HTR-8/SVneo (cell line): ENCODE data around the gene CHGA.
A peak's percentile ranks its signal among the peaks of the same experiment; 100 is the strongest.

Experiments used
- DNase-seq: peaks from one replicate; pipeline ENCODE4 v3.0.0; 2011; ENCODE audit warnings: low spot score, mixed read lengths; ENCODE audit not compliant: insufficient read length
- FAIRE-seq: peaks from 2 replicates; lab custom pipeline; 2011; peaks lifted over from hg19 to GRCh38; lab: Jason Lieb, UNC

CHGA gene

DNA sequence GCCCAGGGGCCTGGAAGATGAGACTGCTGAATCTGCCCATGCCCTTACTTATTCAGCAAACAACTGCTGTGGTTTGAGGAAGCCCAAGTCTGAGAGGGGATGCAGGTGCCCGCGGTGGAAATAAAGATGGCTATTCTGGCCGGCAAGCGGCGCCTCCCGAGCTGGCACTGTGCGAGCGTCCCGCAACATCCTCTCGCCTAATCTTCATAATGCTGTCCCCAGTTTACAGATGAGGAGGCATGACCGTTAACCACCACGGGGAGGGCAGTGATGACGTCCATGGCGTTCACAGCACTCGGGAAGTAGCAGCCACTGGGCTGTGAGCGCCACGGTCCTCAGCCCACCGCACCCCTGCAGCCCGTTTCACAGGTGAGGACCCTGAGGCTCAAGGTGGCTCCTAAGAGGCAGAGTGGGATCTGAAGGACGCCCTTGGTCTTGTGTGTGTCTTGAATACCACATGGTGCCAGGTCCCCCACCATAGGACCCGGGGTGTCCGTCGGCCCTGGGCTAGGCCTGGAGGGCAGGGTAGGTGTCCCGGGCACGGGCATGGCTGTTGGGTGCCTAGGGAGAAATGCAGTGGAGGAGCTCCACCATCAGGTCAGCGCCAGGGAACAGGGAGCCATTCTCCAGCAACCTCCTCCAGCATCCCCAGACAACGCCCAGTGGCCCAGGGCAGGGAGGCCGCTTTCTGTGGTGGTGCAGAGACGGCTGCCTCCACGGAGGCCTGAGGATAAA is 20.2 kb downstream of the CHGA start:
- FAIRE-seq = no peak
- no peak for DNase-seq

DNA sequence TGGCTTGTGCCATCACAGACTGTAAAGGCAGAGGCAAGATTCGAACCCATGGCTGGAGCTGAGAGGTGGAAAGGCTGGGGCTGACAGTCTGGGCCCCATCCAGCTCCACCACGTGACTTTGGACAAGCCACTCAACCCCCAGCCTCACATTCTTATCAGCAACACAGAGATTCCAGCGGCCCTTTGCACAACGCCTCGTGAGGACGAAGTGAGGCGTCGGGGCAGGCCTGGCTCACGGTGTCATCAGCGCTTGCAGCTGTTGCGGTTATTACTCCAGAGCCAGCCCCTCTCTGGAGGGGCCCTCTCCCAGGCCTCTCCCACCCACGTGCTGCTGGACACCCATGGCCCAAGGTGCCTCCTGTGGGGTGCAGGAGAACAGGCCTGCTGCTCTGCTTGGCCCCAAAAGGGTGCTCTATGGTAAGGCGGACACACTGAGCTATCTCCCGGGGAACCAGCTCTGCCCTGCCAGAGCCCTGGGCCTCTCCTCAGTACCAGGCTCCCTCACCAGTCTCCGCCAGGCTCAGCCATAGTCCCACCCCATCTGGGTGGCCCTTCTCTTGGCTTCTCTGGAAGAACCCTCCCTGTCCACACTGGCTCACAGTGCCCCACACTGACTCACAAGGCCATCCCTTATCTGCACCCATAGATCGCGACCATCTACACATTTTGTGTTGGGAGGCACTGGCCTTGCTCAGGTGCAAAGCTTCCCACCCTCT is 21.1 kb downstream of the CHGA start:
- DNase-seq = no peak
- FAIRE-seq = no peak

- DNase-seq = no peak
- FAIRE-seq = no peak
Observed at GRCh38 chr14:92944976-92945375, 22.0 kb downstream of the CHGA start.

DNA sequence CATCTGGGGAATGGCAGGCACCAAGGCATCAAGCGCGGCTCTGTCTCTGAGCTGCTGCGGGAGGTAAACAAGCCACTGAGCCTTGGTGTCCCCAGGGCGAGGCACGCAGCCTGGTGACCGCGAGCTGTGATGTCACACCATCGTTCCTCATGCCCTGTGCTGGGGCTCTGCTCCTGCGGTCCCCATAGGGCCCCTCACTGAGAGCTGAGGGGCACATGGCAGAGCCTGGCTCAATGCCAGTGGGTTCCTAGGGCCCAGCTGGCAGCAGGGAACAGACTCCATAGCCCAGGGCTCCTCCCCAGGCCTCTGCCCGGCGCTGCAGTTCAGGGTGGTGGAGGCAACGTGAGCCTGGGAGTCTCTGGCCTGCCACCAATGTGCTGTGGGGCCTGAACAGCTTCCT is 22.6 kb downstream of the CHGA start:
- no peak for DNase-seq
- FAIRE-seq = no peak

GRCh38 chr14:92945959-92946846 is 23.3 kb downstream of the CHGA start:
- peak; percentile 26 for FAIRE-seq
- peak; percentile 65 for DNase-seq

DNA sequence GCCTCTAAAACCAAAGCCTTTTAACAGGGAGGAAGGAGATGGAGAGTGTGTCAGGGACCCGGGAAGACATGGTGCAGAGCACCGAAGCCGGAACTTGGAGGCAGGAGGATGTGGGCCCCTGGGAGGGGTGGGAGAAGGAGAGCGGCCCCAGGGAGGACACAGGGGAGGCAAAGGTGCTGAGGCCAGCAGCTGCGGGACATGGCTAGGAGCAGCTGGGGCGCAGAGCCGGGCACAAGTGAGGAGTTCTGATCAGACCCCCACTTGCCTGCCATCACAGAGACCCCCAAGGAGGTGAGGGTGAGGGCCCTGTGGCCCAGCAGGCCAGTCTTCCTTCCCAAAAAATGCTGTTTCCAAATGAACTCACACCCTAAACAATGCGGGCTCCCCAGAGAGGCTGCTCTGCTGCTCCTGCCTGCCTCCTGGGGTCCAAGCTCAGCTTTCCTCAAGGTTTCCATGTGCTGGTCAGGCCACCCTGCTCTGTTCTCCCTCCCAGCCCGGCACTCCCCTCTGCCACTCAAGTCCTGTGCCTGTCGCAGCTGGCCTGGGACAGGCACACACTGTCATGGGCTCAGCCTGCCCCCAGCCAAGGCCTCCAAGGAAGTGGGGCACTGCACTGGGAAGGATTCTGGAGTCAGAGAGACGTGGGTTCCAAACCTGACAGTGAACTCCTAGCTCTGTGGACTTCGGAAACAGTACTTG is 24.0 kb downstream of the CHGA start:
- DNase-seq (no peak), FAIRE-seq (no peak)

- no peak for FAIRE-seq
- no peak for DNase-seq
Observed at GRCh38 chr14:92948647-92949046, 25.7 kb downstream of the CHGA start.

GRCh38 chr14:92949496-92950192 is 26.7 kb downstream of the CHGA start:
- DNase-seq (no peak), FAIRE-seq (no peak)

DNA sequence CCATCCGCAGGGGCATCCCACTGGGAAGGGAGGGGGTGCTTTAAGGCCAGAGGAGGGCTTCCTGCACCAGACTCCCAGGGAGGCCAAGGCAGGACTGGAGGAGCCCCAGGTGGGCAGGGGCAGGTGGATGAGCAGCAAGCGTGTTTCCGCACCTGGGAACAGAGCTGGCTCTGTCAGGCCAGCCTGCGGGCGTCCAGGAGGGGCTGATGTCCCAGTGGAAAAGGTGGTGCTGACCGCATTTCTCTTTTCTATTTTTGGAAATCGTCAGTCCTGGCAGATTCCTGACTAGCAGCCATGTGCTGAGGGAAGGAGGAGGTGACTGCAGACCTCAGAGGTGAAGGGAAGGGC is 27.2 kb downstream of the CHGA start:
- no peak for FAIRE-seq

GRCh38 chr14:92950773-92951172 is 27.8 kb downstream of the CHGA start:
- FAIRE-seq (no peak), DNase-seq (no peak)

More for the DNA sequence above, 27.2 kb downstream of the CHGA start:
- DNase-seq = no peak

GRCh38 chr14:92951261-92951660 is 28.3 kb downstream of the CHGA start:
- FAIRE-seq = no peak
- DNase-seq = no peak

- FAIRE-seq (peak; percentile 60), DNase-seq (peak; percentile 85)
Observed at GRCh38 chr14:92951912-92952471, 29.0 kb downstream of the CHGA start.

GRCh38 chr14:92952481-92953298 is 29.7 kb downstream of the CHGA start:
- FAIRE-seq = no peak
- no peak for DNase-seq

DNA sequence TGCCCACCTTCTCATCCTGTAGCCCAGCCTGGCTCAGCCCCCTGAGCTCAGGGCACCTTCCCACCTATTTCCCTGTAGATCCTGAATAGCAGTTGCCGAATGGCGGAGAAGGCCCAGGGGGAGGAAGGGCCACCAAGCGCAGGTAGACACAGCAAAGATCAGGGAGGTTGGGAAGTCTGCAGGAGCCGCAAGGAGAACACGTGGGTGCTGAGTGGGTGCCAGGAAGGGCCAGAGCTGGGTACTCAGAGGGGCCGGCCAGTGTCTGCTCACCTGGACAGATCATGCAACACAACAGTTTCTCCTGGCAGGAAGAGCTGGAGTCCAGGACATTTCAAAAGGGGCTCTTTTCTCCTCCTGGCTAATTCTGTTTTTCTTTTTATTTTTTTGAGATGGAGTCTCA is 30.6 kb downstream of the CHGA start:
- FAIRE-seq (no peak), DNase-seq (no peak)

DNA sequence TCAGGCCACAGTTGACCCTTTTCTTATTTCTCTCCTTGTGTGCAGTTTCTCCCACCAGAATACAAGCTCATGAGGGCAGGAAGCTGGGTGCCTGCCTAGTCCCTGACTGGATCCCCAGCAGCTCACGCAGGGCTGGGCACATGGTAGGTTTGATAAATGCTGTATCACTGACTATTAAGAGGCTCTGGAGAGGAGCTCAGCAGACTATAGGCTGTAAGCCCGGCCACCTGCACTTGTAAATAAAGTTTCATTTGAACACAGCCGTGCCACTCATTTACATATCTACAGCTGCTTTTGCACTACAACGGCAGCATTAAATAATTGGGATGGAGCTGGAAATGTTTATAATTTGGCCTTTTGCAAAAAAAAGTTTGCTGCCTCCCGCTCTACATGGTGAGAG is 32.0 kb downstream of the CHGA start:
- FAIRE-seq = no peak
- DNase-seq = no peak

GRCh38 chr14:92955381-92955780 is 32.4 kb downstream of the CHGA start:
- DNase-seq = no peak
- FAIRE-seq = no peak

GRCh38 chr14:92956961-92957360 is 34.0 kb downstream of the CHGA start:
- DNase-seq = no peak
- FAIRE-seq = no peak

GRCh38 chr14:92958373-92959188 is 35.6 kb downstream of the CHGA start:
- DNase-seq (no peak), FAIRE-seq (no peak)
